ENCODE data around the gene RUNX2.
A peak's percentile ranks its signal among the peaks of the same experiment; 100 is the strongest.

RUNX2 gene

DNA sequence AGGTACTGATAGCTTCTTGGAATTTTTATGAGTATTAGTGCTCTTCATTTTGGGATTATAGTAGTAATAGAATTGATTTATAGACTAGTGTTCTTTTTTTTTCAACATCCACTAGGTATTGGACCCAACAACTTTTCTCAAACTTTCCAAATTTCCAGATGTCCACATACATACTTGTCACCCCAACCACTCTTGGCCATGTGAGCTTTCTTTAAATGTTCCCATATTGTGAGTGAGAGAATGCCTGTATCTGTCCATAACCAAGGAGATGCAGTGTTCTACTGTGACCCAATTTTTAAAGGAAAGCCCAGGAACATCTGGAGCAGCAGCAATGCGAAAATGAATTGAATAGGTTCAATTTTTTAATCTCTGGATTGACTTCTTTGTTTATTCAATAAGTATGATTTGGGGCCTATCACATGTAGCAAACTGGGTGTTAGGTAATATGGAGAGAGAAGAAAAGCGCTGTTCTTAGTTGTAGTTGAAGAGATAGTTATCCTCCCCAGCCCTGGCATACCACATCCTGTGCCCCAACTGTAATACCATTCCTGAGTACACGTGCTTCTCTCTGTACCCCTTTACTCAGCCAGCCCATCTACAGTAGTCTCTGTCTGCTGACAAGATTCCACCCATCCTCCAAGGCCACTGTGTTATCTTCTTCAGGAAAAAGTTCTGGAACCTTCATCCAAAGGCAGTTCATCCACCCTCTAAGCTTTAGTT, 166.4 kb downstream of the RUNX2 start:
- DNase-seq = no peak
- TF ChIP-seq GATA1 (IDR thresholded peaks at IDR 0.05; ENCODE audit: low read depth, low read length) = no peak
- no peak for TF ChIP-seq POLR2A (IDR thresholded peaks at IDR 0.05; ENCODE audit: low read length)

DNA sequence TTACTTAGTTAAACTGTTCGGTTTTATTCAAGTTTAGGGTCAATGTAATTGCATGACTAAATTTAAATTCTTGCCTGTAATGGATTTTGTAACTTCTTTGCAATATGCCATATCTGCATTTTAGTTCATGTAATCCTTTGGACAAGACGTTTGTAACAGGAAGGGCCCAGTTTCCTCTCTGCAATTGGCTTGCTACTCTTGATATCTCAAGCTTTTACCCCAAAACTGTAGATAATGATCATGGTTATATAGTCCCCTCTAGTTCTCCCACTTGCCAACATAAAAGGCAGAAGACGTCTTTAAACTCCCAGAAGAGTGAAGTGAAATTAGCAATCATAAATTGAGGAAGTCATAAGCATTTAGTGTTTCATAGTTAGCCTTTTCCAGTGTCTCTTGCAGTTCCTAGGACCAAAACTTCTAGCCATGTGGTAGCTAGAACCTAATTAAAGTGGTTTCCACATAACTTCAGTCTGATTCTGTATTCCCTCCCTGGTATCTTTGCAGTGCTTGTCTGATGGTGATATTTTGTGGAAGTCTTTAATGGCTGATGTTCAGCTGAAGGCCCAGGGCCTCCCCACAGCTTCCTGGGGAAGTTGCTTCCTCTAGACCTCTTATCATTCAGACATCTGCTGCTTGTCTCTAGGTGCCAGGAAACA, 167.4 kb downstream of the RUNX2 start:
- TF ChIP-seq POLR2A (IDR thresholded peaks at IDR 0.05; ENCODE audit: low read length) (no peak), GATA1 (IDR thresholded peaks at IDR 0.05; ENCODE audit: low read depth, low read length) (no peak)
- no peak for DNase-seq

DNA sequence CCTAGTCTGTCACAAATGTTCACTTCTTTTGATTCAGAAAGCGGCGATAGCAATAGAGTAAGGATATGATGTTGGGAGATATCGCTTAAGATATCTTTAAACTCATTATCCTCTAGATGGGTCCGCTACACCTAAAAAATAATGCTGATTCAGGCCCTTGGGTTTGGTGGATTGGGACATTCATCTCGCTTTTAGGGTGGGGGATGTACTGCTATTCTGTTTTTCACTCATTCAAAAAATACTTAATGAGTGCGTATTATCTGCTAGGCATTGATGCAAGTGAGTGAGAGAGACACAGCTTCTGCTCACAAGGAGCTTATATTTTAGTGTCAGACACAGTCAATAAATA, 167.9 kb downstream of the RUNX2 start:
- no peak for DNase-seq
- TF ChIP-seq POLR2A (IDR thresholded peaks at IDR 0.05; ENCODE audit: low read length) (no peak), GATA1 (IDR thresholded peaks at IDR 0.05; ENCODE audit: low read depth, low read length) (no peak)

DNA sequence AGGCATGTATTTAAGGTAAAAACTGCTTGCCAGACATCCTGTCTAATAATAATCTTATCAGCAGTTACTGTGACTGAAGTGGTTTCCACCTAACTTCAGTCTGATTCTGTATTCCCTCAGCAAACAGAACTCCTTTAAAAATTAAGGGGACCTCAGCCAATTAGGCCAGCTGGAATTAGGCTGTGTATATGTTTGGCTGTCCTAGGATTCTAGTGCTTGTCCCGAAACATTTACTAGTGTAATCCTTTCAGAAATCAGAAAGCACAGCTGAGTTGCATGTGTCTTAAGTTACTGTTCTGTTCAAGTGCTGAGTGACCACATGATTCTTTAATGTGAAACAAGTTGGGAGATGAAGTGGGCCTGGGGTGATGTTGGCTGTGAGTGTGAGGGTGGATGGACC, 170.5 kb downstream of the RUNX2 start:
- TF ChIP-seq POLR2A (IDR thresholded peaks at IDR 0.05; ENCODE audit: low read length) (no peak), GATA1 (IDR thresholded peaks at IDR 0.05; ENCODE audit: low read depth, low read length) (no peak)

DNA sequence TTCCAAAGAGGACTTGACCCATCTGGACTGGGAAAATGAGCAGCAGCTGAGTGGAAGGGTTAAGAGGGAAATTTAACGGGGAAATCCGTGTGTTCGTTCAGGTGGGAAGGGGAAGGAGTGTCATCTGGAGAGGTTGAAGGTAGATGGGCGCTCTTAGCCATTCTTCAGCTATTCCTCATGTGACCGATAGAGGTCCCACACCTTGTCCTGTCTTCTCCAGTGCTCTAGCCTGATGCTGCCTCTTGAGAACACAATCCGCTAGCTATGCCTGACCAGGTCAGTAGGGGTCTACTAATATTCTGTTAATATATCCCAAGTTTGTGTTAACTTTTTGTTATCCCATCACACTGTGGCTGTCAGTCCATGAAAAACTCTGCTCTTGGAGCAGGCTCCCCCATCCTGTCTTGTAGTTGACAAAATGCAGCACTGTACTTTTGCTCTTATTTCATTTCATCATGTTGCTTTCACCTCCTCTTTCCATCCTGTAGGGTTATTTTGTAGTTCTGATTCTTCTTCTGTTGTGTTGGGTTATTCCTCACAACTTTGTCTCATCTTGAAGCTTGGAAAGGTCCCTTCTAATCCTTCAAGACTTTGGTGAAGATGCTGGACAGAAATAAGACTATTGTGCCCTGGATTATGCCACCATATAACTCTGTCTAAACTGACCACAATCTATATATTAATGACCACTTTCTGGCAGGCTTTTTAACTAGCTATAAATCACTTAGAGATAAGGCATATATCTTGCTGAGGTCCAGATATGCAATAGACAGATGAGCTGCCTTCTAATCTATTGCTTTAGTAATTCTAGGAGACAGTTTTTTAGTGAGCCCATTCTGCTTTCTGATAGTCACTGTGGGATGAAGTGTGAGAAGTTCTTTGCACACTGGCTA, 173.0 kb downstream of the RUNX2 start:
- TF ChIP-seq GATA1 (IDR thresholded peaks at IDR 0.05; ENCODE audit: low read depth, low read length) (no peak), POLR2A (IDR thresholded peaks at IDR 0.05; ENCODE audit: low read length) (no peak)
- DNase-seq = peak; percentile 4 to 11

More for the DNA sequence above, 170.5 kb downstream of the RUNX2 start:
- no peak for DNase-seq

DNA sequence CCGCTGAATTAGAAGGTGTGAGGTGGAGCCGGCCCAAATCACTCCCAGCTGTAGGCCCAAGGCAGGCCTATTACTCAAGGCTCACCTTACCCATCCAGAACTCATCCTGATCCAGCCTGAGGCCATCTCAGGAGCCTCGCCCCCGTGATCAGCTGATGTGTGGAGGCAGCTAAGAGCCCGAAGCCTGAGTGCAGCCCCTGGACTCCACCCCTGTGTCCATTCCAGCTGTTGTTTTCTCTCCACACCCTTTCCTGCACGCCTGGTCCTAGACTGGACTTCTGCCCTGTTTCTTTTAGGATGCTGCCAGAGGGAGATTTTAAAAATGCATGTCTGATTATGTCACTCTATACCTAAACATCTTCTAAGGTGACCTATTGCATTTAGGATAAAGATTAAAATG, 174.3 kb downstream of the RUNX2 start:
- no peak for TF ChIP-seq GATA1 (IDR thresholded peaks at IDR 0.05; ENCODE audit: low read depth, low read length)
- no peak for DNase-seq

DNA sequence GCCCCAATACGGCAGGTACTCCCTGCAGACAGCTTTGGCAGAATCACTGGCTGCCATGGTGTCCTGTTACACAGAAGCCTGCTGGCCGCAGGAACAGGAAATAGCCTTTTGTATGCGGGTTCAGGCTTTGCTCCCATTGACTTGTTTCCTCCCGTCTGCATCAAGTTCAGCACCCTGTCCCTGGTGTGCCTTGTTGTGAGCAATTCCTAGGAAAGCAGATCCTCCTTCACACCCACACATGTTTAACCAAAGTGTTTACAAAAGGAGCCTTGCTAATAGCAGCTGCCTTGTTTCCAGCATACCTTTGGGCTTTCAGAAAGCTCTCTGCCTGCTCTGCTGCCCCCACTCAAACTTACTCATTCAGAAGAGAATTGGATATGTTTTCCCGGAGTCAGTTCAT, 176.8 kb downstream of the RUNX2 start:
- no peak for DNase-seq
- TF ChIP-seq POLR2A (IDR thresholded peaks at IDR 0.05; ENCODE audit: low read length) (no peak), GATA1 (IDR thresholded peaks at IDR 0.05; ENCODE audit: low read depth, low read length) (no peak)

DNA sequence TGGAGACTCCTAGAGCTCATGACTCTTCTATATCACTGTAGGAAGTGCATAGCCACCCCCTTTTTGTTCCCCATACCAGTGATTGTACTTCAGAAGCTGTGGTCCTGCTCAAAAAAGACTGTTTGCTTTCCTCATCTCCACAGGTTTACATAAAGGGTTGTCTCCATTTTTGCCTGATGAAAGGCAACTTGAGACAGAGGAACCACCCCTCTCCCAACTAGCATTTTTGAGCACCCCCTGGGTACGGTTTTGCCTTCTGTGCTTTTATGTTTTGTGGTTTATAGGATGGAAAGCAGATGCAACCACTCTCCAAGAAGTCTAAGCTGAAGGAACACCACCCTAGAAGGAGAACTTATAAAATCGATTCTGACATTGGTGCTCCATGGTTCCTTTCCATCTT, 177.3 kb downstream of the RUNX2 start:
- TF ChIP-seq POLR2A (IDR thresholded peaks at IDR 0.05; ENCODE audit: low read length) = no peak
- no peak for TF ChIP-seq GATA1 (IDR thresholded peaks at IDR 0.05; ENCODE audit: low read depth, low read length)
- no peak for DNase-seq

DNA sequence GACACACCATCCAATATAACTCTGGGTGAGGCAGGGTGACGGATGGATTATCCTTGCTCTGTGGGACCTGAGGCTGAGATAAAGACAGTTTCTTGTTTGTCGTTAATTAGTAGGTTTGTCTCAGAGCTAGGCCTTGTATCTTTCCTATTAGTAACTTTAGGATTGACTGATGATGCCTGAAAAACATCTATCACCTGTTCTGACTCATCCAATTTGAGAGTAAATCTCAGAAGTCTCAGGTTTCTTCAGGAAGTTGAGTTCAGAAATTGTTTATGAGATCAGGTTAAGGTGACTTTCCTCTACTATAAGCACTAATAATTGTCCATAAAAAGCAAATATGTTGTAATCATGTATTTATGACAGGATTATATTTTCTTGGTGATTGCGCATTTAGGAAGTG, 179.1 kb downstream of the RUNX2 start:
- DNase-seq = no peak
- TF ChIP-seq GATA1 (IDR thresholded peaks at IDR 0.05; ENCODE audit: low read depth, low read length) = no peak
- no peak for TF ChIP-seq POLR2A (IDR thresholded peaks at IDR 0.05; ENCODE audit: low read length)

DNA sequence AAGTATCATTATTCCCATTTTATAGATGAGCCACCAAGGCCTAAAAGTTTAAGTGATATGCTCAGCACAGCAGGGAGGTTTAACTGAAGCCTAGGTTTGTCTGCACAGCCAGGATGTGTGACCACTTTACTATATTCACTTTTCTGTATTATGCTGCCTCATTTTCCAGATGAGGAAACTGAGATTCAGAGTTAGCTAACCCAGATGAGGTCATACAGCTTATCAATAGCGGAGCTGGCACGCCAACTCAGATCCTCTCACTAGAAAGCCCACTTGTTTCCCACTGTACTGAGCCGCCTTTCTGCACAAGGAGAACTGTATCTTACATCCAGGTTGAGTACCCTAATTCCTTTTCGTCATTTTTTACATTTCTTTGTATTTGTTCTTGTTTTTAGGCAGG, 181.3 kb downstream of the RUNX2 start:
- no peak for DNase-seq
- TF ChIP-seq POLR2A (IDR thresholded peaks at IDR 0.05; ENCODE audit: low read length) = no peak
- TF ChIP-seq GATA1 (IDR thresholded peaks at IDR 0.05; ENCODE audit: low read depth, low read length) = no peak

DNA sequence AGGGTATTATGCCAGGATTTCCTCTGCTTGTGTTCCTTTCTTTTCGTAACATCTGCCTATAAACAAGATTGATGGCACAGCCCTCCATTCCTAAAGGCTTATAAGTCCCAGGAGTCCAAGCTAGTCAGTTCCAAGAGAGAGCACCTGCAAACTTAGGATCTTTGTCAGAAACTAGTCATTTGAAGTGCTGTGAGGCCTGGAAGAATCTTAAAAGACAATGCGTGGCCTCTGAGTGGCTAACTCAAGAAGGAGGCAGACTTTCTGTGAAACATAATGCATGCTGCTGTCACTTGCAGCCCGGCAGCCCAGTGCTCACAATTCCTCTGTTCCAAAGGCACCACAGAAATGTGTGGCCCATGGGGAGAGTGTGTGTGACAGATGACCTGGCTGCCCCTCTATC, 184.6 kb downstream of the RUNX2 start:
- DNase-seq = no peak
- no peak for TF ChIP-seq POLR2A (IDR thresholded peaks at IDR 0.05; ENCODE audit: low read length)
- TF ChIP-seq GATA1 (IDR thresholded peaks at IDR 0.05; ENCODE audit: low read depth, low read length) = no peak

DNA sequence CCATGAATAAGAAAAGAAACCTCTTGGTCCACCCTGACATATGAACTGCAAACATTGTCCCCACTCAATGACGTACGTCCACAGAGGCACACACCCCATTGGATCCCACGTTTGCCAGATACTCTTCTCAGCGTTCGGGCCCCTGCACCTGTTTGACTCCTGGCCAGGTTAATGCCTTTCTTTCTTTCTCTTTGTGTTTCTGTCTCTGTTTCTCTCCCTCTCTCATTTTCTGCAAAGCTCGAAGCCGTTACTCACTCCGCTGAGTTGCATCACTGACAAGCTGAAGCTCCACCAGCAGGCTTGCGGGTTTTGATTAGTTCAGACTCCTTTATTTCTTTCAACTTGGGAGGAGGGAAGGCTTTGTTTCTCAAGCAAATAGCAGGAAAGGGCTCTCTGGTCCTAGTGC, 185.1 kb downstream of the RUNX2 start:
- TF ChIP-seq GATA1 (IDR thresholded peaks at IDR 0.05; ENCODE audit: low read depth, low read length) (no peak), POLR2A (IDR thresholded peaks at IDR 0.05; ENCODE audit: low read length) (no peak)
- DNase-seq = no peak

DNA sequence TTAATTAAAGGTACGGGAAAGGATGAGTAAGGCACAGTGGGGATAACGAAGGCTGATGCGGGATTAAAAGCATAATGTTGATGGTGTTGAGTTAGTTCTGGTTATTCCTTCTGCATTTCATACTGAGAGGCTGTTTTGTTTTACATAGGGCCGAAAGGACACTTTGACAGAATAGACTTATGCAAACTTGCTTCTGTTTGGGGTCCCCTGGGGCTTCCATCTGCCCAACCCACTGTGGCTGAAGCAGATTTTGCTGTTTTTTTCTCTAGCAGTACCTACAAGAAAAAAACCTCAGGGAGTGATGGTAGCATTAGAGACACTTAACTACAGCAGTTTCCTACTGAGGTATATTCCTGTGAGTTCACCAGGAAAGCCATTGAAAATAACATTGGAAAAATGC, 185.7 kb downstream of the RUNX2 start:
- TF ChIP-seq POLR2A (IDR thresholded peaks at IDR 0.05; ENCODE audit: low read length) (no peak), GATA1 (IDR thresholded peaks at IDR 0.05; ENCODE audit: low read depth, low read length) (no peak)
- no peak for DNase-seq

DNA sequence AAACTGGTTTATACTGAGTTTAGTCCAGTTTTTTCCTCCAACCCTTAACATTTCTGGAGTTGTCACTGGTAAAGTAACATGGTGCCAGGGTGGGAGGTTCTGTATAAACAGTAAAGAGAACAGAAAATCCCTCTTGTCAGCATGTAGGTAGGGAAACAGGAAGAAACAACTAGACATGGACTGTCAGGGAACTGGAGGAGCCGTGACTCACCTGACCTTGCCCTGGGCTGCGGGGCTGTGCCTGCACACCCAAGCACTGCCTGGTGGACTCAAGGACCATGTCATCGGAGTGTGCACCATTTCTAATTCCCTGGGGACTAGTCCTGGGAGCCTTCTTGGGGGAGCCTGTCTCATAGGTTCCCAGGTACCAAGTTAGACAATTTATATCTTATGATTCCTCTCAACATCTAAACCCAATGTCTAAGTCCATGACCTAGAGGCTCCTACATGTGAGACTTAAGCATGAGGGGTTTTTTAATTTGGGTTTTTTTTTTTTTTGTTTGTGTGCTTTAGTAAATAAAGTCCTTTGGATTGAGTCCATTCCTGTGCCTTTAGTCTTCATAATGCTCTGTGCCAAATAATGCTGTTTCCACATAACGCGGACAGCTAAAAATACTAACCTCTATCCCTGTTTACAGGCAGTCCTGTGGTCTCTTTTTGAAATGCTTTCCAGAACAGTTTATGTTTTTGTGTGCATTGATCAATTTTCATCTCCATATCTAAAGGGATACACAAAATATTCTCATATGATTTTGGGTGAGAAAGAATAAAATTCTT, 186.5 kb downstream of the RUNX2 start:
- no peak for TF ChIP-seq GATA1 (IDR thresholded peaks at IDR 0.05; ENCODE audit: low read depth, low read length)
- no peak for TF ChIP-seq POLR2A (IDR thresholded peaks at IDR 0.05; ENCODE audit: low read length)
- DNase-seq = no peak

All from erythroblast (primary cell).